T follicular helper cell (primary cell): ENCODE results near the gene TBL1X.

Experiments
- DNase-seq: peaks from one replicate; pipeline ENCODE4 v3.0.0-alpha.2; 2020; ENCODE audit warnings: low read depth

The TBL1X gene

GRCh38 chrX:9668537-9668936 lies 203.7 kb downstream of the TBL1X start:
- no peak for DNase-seq

GRCh38 chrX:9670136-9670814 lies 205.4 kb downstream of the TBL1X start:
- DNase-seq, result no peak

GRCh38 chrX:9671998-9672397 lies 207.1 kb downstream of the TBL1X start:
- DNase-seq, result no peak

- no peak for DNase-seq
Observed at GRCh38 chrX:9676306-9676705, 211.4 kb downstream of the TBL1X start.

GRCh38 chrX:9676738-9677097 lies 211.9 kb downstream of the TBL1X start:
- no peak for DNase-seq

- DNase-seq, result no peak
Observed at GRCh38 chrX:9677098-9677739, 212.4 kb downstream of the TBL1X start.

- no peak for DNase-seq
Observed at GRCh38 chrX:9678215-9678965, 213.5 kb downstream of the TBL1X start.

GRCh38 chrX:9681011-9681410 lies 216.2 kb downstream of the TBL1X start:
- no peak for DNase-seq

- no peak for DNase-seq
Observed at GRCh38 chrX:9681422-9681821, 216.6 kb downstream of the TBL1X start.

GRCh38 chrX:9682456-9682855 lies 217.6 kb downstream of the TBL1X start:
- no peak for DNase-seq

- no peak for DNase-seq
Observed at GRCh38 chrX:9682861-9683260, 218.0 kb downstream of the TBL1X start.

GRCh38 chrX:9683350-9683749 lies 218.5 kb downstream of the TBL1X start:
- no peak for DNase-seq

GRCh38 chrX:9687899-9688298 lies 223.0 kb downstream of the TBL1X start:
- no peak for DNase-seq

GRCh38 chrX:9688833-9689232 lies 224.0 kb downstream of the TBL1X start:
- no peak for DNase-seq

- no peak for DNase-seq
Observed at GRCh38 chrX:9690046-9690445, 225.2 kb downstream of the TBL1X start.

GRCh38 chrX:9693307-9694001 lies 228.6 kb downstream of the TBL1X start:
- no peak for DNase-seq

GRCh38 chrX:9698576-9698975 lies 233.7 kb downstream of the TBL1X start:
- no peak for DNase-seq

GRCh38 chrX:9700555-9700954 lies 235.7 kb downstream of the TBL1X start:
- DNase-seq, result no peak

GRCh38 chrX:9701790-9702189 lies 236.9 kb downstream of the TBL1X start:
- DNase-seq, result no peak

- DNase-seq, result no peak
Observed at GRCh38 chrX:9703406-9703805, 238.5 kb downstream of the TBL1X start.

GRCh38 chrX:9704876-9705465 lies 240.1 kb downstream of the TBL1X start:
- no peak for DNase-seq

GRCh38 chrX:9706421-9706820 lies 241.6 kb downstream of the TBL1X start:
- DNase-seq, result no peak
